Islet of Langerhans (tissue), 1 donor: ENCODE data around the gene OSM.
A peak's percentile ranks its signal among the peaks of the same experiment; 100 is the strongest.

ENCODE experiments used
- FAIRE-seq: peaks from one replicate; lab custom pipeline; 2011; peaks lifted over from hg19 to GRCh38; lab: Jason Lieb, UNC

OSM gene

GRCh38 chr22:30266445-30267381 is at the start of gene OSM:
OSM (minus strand) TSS chr22:30266851; CDS start chr22:30266799, 52 bp downstream.
- no peak for FAIRE-seq

- FAIRE-seq, result no peak
Measured at GRCh38 chr22:30315962-30316576, 49.4 kb upstream of the OSM start.

GRCh38 chr22:30314915-30315314 is 48.3 kb upstream of the OSM start:
- FAIRE-seq, result no peak

GRCh38 chr22:30313527-30314363 is 47.1 kb upstream of the OSM start:
- no peak for FAIRE-seq

- FAIRE-seq, result no peak
Measured at GRCh38 chr22:30312053-30312452, 45.4 kb upstream of the OSM start.

- FAIRE-seq, result no peak
Measured at GRCh38 chr22:30310881-30311771, 44.5 kb upstream of the OSM start.

GRCh38 chr22:30309951-30310741 is 43.5 kb upstream of the OSM start:
- peak; percentile 98 for FAIRE-seq

- FAIRE-seq, result no peak
Measured at GRCh38 chr22:30308518-30309230, 42.0 kb upstream of the OSM start.

- no peak for FAIRE-seq
Measured at GRCh38 chr22:30308093-30308492, 41.4 kb upstream of the OSM start.

GRCh38 chr22:30307041-30307574 is 40.5 kb upstream of the OSM start:
- FAIRE-seq, result no peak

- FAIRE-seq, result no peak
Measured at GRCh38 chr22:30306627-30307011, 40.0 kb upstream of the OSM start.

GRCh38 chr22:30305906-30306626 is 39.4 kb upstream of the OSM start:
- no peak for FAIRE-seq

GRCh38 chr22:30305519-30305905 is 38.9 kb upstream of the OSM start:
- no peak for FAIRE-seq

GRCh38 chr22:30304495-30305244 is 38.0 kb upstream of the OSM start:
- FAIRE-seq, result no peak

GRCh38 chr22:30302810-30303138 is 36.1 kb upstream of the OSM start:
- no peak for FAIRE-seq

- no peak for FAIRE-seq
Measured at GRCh38 chr22:30301995-30302809, 35.6 kb upstream of the OSM start.

- FAIRE-seq, result no peak
Measured at GRCh38 chr22:30299322-30299721, 32.7 kb upstream of the OSM start.
